NCI-H2171 treated with DMSO at 0.1 percent for 48 hours (cell line): ENCODE measurements around the gene TSPAN3.

Experiments used
- DNase-seq: peaks from one replicate; lab custom pipeline; 2025; lab: John Stamatoyannopoulos, UW

The TSPAN3 gene

GRCh38 chr15:77070495-77071304, at the start of gene TSPAN3:
Gene TSPAN3, minus strand, starts transcription at chr15:77071109. Its CDS starts 155 bp downstream, at chr15:77070954.
- DNase-seq, result peak; percentile 94

GRCh38 chr15:77120576-77120975, 49.7 kb upstream of the TSPAN3 start:
- peak; percentile 45 for DNase-seq

- DNase-seq, result no peak
Observed at GRCh38 chr15:77119446-77119845, 48.5 kb upstream of the TSPAN3 start.

GRCh38 chr15:77118882-77119321, 48.0 kb upstream of the TSPAN3 start:
- DNase-seq, result peak; percentile 81

- DNase-seq, result no peak
Observed at GRCh38 chr15:77115179-77115578, 44.3 kb upstream of the TSPAN3 start.

GRCh38 chr15:77112838-77113504, 42.1 kb upstream of the TSPAN3 start:
- DNase-seq, result no peak

- DNase-seq, result no peak
Observed at GRCh38 chr15:77111789-77112188, 40.9 kb upstream of the TSPAN3 start.

- peak; percentile 62 for DNase-seq
Observed at GRCh38 chr15:77107531-77108355, 36.8 kb upstream of the TSPAN3 start.

- DNase-seq, result no peak
Observed at GRCh38 chr15:77107068-77107467, 36.2 kb upstream of the TSPAN3 start.

GRCh38 chr15:77104155-77104554, 33.2 kb upstream of the TSPAN3 start:
- DNase-seq, result no peak

- no peak for DNase-seq
Observed at GRCh38 chr15:77099741-77100463, 29.0 kb upstream of the TSPAN3 start.

GRCh38 chr15:77098572-77098971, 27.7 kb upstream of the TSPAN3 start:
- DNase-seq, result no peak

GRCh38 chr15:77097921-77098320, 27.0 kb upstream of the TSPAN3 start:
- DNase-seq, result no peak

- DNase-seq, result peak; percentile 56
Observed at GRCh38 chr15:77097248-77097721, 26.4 kb upstream of the TSPAN3 start.

GRCh38 chr15:77096541-77096940, 25.6 kb upstream of the TSPAN3 start:
- no peak for DNase-seq

- DNase-seq, result no peak
Observed at GRCh38 chr15:77096138-77096537, 25.2 kb upstream of the TSPAN3 start.

GRCh38 chr15:77094397-77095030, 23.6 kb upstream of the TSPAN3 start:
- DNase-seq, result no peak

- DNase-seq, result no peak
Observed at GRCh38 chr15:77093436-77093835, 22.5 kb upstream of the TSPAN3 start.

GRCh38 chr15:77091097-77091496, 20.2 kb upstream of the TSPAN3 start:
- no peak for DNase-seq

- no peak for DNase-seq
Observed at GRCh38 chr15:77087213-77087612, 16.3 kb upstream of the TSPAN3 start.

GRCh38 chr15:77085297-77085696, 14.4 kb upstream of the TSPAN3 start:
- DNase-seq, result no peak
